ENCODE data around the gene CRISP3.

- TF ChIP-seq CTCF (conservative IDR thresholded peaks at IDR 0.05) (no peak), ZFX (IDR thresholded peaks at IDR 0.05) (no peak)
These were observed 28.1 kb upstream of the CRISP3 start for GRCh38 chr6:49772285-49772684.
